Testis (tissue), 2 donors: ENCODE data around the gene FKBP10.

ENCODE experiments used
- CTCF ChIP-seq, 3 experiments: fragments of 450-650 bp in 2 of 3; fragments of 200-600 bp in 1 of 3; sonication (generic) in 1 of 3; IDR thresholded peaks; one replicate each; pipeline ENCODE4 v1.5.1; 2016 to 2019; ENCODE audit warnings: antibody characterized with exemption in 3 of 3, mild to moderate bottlenecking in 2 of 3, moderate library complexity in 1 of 3
- POLR2A ChIP-seq: fragments of 450-650 bp; IDR thresholded peaks from one replicate; pipeline ENCODE4 v1.6.1; 2017; ENCODE audit warnings: antibody characterized with exemption, mild to moderate bottlenecking, moderate library complexity

GRCh38 chr17:41793784-41794539 is 18.8 kb upstream of the FKBP10 start:
- no peak for TF ChIP-seq CTCF (IDR thresholded peaks at IDR 0.05)
- TF ChIP-seq POLR2A, result no peak
